ENCODE measurements around the gene HID1.
"Not testable (repeated sequence)": the region's sequence is repeated elsewhere in the genome, so short reads cannot be mapped to it uniquely, and the experiment has no call there.

Gene HID1

GRCh38 chr17:74970395-74970794 lies 2.2 kb downstream of the HID1 start:
- DNase-seq (ENCODE audit: low read depth): no peak
- TF ChIP-seq CTCF (IDR thresholded peaks at IDR 0.05; ENCODE audit: low read length, missing control alignments): no peak
- H3K4me3 ChIP-seq (replicated peaks; ENCODE audit: low read depth, low read length): no peak overlapping the region

- H3K4me3 ChIP-seq (replicated peaks; ENCODE audit: low read depth, low read length); DNase-seq (ENCODE audit: low read depth): not testable (repeated sequence)
Measured at GRCh38 chr17:74969501-74969900, 3.1 kb downstream of the HID1 start.

- no peak for DNase-seq (ENCODE audit: low read depth)
- H3K4me3 ChIP-seq (replicated peaks; ENCODE audit: low read depth, low read length): no peak overlapping the region
- no peak for TF ChIP-seq CTCF (IDR thresholded peaks at IDR 0.05; ENCODE audit: low read length, missing control alignments)
Measured at GRCh38 chr17:74968361-74968780, 4.2 kb downstream of the HID1 start.

- TF ChIP-seq CTCF (IDR thresholded peaks at IDR 0.05; ENCODE audit: low read length, missing control alignments): no peak
- DNase-seq (ENCODE audit: low read depth): no peak
- H3K4me3 ChIP-seq (replicated peaks; ENCODE audit: low read depth, low read length): no peak overlapping the region
Measured at GRCh38 chr17:74964988-74965622, 7.5 kb downstream of the HID1 start.

GRCh38 chr17:74964246-74964761 lies 8.3 kb downstream of the HID1 start:
- H3K4me3 ChIP-seq (replicated peaks; ENCODE audit: low read depth, low read length): no peak overlapping the region
- TF ChIP-seq CTCF (IDR thresholded peaks at IDR 0.05; ENCODE audit: low read length, missing control alignments): no peak
- no peak for DNase-seq (ENCODE audit: low read depth)

- no peak for DNase-seq (ENCODE audit: low read depth)
- no peak overlapping the region for H3K4me3 ChIP-seq (replicated peaks; ENCODE audit: low read depth, low read length)
- TF ChIP-seq CTCF (IDR thresholded peaks at IDR 0.05; ENCODE audit: low read length, missing control alignments): peak; percentile 22
Measured at GRCh38 chr17:74963656-74964055, 8.9 kb downstream of the HID1 start.

- DNase-seq (ENCODE audit: low read depth): no peak
- H3K4me3 ChIP-seq (replicated peaks; ENCODE audit: low read depth, low read length): no peak overlapping the region
- TF ChIP-seq CTCF (IDR thresholded peaks at IDR 0.05; ENCODE audit: low read length, missing control alignments): no peak
Measured at GRCh38 chr17:74962622-74963394, 9.8 kb downstream of the HID1 start.
